HT1080 (cell line): ENCODE data around the gene CYB5D1. TPM values are rescaled to one million over a fixed set of nuclear protein-coding genes. Genes with fewer than 3 reads are reported as not detected.
A peak's percentile ranks its signal among the peaks of the same experiment; 100 is the strongest.

Experiments
- DNase-seq: peaks from one replicate; pipeline ENCODE4 v3.0.0-alpha.2; 2015; ENCODE audit warnings: low read depth
- total RNA-seq: library from RNA; depleted of rRNA; stranded (reverse); fragments of >200 nt; shearing (Covaris generic); gene quantifications from 2 replicates; pipeline ENCODE4 v1.2.3, GENCODE V29; 2014

Gene CYB5D1
- total RNA-seq, 1 experiment from 2014 or later, result 6.4 TPM

DNA sequence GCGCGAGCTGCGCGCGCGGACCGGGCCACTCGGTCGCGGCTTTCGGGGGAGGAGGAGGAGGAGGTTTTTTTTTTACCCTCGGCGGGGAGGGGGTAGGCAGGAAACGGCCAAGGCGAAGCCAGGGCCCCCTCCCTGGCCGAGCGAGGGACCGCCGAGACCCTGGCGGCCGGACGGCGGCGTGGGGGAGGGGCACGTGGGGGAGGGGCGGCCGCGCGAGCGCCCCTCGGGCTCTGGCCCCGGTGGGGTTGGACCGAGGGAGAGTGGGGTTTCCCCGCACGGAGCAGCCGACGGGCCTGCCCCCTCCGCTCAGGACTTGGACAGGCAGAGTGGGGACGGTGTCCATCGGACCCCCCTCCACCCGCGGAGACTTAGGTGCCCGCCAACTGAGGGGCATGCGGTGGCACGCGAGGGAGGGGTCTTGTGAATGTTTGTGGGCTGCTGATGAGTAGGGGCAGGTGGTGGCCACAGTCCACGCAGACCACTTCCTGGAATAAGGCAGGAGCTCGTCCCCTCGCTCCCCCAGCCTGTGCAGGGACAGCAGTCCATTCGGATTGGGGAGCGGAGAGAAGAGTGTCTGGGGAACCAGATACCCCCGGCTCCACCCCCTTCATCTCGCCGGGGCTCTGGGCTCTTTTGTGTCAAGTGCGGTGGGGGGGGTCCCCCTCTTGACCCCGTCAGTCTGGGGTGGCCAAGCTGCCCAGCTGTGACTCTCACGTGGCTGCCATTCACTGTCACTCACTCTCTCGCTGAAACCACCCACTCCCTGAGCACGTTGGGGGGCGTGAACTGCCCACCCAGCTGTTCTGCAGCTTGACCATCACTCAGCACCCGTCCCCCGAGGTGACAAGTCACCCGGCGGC, 27.8 kb downstream of the CYB5D1 start:
- DNase-seq, result peak; percentile 51

DNA sequence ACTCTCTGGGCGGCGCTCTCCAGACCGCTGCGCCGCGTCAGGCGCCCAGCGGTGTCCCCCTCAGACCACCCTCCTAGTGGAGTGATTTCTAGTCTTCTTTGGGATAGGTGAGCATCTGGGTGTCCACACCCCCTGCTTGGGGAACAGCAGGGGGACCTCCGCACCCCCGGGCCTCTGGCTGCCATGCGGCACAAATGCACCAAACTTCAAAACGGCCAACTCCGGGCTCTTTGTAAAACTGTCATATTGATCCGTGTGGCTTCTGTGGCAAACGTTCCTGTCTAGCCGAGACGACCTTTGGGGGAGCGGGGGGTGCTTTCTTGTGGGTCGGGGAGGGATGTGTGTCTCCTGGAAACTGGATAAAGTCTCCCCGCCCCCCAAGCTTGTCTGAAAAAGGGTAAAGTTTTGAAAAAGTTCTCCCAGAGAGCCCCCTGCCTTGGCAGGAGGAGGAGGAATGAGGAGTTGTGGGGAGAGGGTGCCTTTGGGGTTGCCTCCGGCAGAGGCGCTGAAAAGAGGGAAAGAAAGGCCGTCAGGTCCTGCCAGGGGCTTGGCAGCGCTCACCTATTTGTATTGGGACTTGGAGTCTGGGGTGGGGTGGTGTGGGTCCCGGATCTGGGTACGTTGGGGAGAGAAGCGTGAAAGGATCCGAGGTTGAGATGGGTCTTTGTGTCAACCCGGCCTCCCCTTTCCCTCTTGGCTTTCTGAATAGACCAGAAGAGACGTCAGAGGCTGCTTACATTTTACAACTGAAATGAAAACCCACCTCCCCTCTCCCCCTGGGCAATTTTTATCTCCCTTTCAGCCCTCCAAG, 28.6 kb downstream of the CYB5D1 start:
- peak; percentile 30 for DNase-seq

DNA sequence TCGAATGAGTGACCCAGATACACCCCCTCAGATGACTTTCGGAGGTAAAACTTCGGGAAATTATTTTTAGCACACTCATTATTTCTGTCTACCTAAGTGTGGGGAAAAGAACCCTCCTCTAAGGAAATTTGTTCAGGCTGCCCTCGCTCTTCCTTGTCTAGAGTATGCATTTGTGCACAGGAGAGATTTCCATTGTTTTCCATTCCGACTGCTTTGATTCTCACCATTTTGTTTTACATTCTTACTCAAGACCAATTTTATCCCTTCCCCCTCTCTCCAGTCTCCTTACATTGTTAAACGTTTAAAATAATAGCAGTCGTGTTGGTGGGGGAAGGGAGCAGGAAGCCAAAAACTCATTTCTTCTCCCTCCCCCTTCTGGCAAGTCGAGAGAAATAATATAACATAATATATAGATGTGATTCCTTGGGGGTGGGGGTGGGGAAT, 29.3 kb downstream of the CYB5D1 start:
- DNase-seq, result no peak

DNA sequence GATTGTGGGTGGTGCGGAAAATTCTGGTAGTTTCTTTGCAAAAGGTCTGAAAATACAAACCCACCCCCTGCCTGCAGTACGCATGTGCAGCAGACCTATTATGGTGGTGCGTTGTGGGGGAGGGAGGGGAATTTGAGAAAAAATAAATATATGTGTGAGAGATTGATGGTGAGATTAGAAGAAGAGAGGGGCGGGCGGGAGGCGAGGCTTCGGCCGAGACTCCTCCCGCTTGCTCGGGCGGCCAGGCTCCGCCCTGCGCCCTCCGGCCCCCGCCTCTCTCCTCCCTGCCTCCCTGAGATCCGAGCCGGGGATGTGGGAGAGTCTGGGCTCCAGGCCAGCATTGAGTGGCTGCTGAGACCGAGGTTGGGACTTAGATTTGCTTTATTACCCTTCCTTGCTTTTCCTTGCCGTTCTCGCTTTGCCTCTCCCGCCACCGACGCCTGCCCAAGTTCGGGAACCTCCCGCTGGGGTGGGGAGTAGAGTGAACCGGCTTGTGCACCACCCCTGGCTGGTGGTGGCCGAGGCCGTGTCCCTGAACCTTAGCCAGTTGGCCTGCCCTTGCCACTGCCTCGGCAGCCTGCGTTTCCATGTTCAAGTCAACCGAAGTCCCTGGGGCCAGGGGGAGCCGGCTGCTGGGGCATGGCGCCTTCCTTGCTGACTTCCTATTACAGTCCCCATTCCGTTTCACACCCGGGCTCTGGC, 29.8 kb downstream of the CYB5D1 start:
- DNase-seq, result peak; percentile 98

DNA sequence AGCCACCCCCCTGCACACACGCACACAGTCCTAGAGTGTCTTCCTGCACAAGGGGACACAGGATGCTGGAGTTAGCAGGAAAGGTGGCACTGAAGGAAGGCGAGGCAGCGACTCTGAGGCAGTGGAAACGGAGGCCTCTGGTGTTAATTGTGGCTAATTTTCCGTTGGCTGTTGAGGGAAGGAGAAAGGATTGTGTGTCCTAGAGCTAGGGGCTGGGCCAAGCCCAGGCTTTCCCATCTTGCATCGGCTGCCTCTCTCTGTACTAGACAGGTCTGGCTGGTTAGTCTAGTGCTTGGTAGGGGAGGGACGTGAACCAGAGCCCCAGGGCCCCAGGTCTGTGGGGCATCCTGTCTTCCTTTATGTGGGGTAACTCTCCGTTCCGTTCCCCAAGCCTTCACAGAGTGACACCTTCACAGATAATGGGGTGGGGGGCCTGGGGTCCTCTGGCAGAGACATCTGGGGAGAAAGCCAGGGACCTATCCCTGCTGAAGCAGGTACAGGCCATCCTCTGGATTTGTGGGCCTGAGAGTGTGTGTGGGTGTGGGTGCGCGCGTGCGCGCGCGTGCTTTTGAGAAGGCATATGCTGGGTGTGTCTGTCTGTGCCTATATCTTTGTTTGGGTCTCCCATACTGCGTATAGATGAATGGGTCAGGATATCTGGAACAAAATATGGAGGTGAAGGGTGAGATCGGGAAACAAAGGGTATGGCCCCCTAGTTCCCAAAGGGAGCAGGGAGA, 30.5 kb downstream of the CYB5D1 start, which contains the start of gene CHD3:
Gene CHD3 (plus strand): TSS at position 606 of the 737 bp plus-strand sequence. CDS start 212 bp downstream, outside the sequence.
- no peak for DNase-seq

DNA sequence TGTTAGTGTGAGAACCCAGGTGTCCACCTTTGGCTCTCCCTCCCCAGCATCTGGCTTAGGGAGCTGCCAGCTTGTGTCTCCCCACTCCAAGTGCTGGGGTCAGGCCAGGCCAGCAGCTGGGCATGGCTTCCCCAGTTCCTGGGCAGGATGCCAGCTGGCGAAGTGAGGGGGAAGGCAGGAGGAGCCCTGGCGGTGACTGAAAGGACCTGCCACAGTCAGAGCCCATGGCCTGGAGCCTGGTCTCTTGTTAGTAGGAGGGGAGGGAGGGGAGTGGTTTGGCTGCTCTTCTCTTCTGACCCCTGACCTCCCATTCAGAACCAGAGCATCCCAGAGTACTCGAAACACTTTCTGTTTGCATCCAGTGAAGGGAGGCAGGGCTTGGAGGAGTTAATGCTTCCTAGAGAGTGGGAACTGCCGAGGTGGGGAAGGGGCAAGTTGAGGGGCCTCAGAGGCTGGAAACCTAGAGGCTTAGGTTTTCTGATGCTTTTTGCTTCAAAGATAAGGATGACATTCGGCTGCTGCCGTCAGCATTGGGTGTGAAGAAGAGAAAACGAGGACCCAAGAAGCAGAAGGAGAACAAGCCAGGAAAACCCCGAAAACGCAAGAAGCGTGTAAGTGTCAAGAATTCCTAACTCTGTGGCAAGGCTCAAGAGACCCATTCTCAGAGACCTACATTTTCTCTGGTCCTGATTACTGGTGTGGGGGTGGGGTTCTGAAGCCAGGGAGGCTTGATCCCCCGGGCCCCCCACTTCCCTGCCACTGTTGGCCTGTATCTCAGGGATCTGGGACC, 31.6 kb downstream of the CYB5D1 start:
- DNase-seq, result peak; percentile 78

DNA sequence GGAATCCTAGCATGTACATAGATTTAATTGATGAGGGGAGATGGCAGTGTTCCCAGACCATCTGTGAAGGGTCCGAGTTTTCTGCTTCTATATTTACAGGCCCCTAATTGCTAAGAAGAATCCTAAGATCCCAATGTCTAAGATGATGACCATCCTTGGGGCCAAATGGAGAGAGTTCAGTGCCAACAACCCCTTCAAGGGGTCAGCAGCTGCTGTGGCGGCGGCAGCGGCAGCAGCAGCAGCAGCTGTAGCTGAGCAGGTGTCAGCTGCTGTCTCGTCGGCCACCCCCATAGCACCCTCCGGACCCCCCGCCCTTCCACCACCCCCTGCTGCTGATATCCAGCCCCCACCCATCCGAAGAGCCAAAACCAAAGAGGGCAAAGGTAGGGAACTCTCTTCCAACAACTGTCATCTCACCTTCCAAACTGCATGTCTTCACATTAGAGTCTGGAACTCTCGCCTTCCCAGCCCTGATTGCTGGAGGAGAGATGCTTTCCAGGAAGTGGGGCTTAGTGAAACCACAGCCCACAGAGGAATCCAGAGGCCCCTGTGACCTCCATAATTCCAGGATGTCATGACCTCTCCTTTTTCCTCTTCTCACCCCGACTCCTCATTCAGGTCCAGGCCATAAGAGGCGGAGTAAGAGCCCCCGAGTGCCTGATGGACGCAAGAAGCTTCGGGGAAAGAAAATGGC, 35.5 kb downstream of the CYB5D1 start:
- DNase-seq, result no peak

DNA sequence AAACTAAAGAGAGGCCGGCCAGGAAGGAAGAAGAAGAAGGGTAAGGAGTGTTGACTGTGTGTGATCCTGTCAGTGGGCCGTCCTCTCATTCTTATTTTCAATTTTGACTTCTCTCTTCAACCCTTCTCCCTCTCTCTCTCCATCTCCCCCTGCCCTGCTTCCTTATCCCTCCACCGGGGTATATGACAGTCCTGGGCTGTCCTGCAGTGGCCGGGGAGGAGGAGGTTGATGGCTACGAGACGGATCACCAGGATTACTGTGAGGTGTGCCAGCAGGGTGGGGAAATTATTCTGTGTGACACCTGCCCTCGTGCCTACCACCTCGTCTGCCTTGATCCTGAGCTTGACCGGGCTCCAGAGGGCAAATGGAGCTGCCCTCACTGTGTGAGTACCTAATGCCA, 36.4 kb downstream of the CYB5D1 start:
- no peak for DNase-seq

DNA sequence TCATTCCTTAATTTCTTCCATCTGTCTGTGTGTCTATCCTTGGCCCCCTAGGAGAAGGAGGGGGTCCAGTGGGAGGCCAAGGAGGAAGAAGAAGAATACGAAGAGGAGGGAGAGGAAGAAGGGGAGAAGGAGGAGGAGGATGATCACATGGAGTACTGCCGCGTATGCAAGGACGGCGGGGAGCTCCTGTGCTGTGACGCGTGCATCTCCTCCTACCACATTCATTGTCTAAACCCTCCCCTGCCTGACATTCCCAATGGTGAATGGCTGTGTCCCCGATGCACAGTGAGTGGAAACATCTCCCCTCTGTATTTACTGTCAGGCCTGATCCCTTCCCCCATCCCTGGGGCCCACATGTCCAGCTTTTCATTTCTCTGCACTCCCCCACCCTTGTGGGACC, 37.1 kb downstream of the CYB5D1 start:
- no peak for DNase-seq

DNA sequence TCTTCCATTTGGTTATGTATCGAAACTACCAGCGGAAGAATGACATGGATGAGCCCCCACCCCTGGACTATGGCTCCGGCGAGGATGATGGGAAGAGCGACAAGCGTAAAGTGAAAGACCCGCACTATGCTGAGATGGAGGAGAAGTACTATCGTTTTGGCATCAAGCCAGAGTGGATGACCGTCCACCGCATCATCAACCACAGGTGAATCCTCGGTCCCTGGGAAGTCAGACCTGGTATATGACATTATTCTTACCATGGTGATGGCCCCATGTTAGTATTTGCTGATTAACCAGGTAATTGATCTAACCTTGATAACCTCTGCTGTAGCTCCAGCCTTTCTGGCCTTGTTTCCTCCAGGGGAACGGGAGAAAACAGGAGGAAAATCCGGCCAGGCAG, 39.3 kb downstream of the CYB5D1 start:
- no peak for DNase-seq

DNA sequence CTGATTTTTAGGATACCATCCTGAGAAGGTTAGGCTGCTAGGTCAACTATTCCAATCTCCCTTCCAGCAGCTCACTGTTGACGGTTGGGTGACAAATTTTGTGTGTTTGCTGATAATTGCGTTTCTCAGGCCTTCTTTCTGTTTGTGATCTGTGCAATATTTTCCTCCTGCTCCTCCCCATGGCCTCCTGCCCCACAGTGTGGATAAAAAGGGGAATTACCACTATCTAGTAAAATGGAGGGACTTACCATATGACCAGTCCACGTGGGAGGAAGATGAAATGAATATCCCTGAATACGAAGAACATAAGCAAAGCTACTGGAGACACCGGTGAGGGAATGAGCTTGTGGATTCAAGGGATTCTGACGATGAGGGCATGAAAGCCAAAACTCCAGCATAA, 40.0 kb downstream of the CYB5D1 start:
- peak; percentile 40 for DNase-seq

DNA sequence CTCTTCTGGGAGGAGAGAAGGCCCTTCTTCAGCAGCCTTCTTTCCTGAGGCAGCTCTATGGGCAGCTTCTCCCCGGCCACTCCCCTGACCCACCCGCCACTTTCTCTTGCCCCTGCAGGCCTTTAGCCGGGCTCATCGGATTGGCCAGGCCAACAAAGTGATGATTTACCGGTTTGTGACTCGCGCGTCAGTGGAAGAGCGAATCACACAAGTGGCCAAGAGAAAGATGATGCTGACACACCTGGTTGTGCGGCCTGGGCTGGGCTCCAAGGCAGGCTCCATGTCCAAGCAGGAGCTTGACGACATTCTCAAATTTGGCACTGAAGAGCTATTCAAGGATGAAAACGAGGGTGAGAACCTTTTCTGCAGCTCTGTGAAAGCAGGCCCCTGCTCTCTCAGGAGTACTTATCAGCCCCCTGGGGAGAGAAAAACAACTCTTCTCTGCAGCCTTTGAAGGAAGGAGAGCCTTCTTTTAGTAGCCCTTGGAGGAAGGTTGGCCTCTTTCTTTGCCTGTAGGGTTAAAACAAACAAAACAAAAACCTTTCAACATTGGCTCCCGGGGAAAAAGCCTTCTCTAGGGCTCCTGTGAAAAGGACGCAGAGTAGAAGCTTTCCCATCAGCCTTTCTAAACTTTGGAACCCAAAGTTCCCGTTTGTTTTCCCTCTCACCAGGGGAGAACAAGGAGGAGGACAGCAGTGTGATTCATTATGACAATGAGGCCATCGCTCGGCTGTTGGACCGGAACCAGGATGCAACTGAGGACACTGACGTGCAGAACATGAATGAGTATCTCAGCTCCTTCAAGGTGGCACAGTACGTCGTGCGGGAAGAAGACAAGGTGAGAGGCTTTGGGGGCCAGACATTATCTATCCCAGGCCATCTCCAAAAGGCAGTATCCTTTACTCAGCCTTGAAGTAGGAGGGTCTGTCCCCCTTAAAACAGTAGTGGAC, 45.6 kb downstream of the CYB5D1 start:
- no peak for DNase-seq

DNA sequence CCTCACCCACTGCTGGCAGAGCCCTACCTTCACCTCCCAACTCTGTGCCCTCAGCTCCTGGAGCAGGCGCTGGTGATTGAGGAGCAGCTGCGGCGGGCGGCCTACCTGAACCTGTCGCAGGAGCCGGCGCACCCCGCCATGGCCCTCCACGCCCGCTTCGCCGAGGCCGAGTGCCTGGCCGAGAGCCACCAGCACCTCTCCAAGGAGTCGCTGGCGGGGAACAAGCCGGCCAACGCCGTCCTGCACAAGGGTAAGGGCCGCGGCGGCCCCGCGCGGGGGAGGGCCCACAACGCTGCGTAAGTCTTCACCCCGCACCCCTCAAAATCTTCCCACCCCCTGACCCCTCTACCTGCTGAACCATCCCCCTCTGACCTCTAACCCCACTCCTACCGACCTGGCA, 51.3 kb downstream of the CYB5D1 start:
- no peak for DNase-seq

DNA sequence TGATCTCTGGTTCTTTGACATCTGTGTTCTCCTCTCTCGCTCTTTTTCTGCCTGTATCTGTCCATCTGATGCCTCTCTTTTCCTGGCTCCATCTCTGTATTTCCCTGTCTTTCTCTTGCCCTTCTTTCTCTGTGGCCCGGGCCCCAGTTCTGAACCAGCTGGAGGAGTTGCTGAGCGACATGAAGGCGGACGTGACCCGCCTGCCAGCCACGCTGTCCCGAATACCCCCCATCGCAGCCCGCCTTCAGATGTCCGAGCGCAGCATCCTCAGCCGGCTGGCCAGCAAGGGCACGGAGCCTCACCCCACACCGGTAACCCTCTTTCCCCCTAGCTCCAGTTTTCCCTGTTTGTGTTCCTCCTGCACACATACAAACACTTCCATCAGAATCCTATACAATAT, 52.5 kb downstream of the CYB5D1 start:
- DNase-seq, result no peak

DNA sequence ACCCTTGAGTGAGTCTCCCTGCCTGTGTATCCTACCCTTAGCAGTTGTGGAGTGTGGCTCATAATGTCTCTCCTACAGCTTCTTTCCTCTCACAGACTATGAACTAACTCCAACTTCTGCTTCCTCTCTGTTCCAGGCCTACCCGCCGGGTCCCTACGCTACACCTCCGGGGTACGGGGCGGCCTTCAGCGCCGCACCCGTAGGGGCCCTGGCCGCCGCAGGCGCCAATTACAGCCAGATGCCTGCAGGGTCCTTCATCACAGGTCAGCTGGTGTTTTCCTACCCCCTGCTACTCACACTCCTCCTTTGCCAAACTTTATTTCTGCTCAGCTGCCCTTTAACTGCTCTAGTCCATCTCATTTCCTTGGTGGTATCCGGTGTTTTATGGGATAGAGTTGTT, 52.9 kb downstream of the CYB5D1 start:
- DNase-seq, result no peak

DNA sequence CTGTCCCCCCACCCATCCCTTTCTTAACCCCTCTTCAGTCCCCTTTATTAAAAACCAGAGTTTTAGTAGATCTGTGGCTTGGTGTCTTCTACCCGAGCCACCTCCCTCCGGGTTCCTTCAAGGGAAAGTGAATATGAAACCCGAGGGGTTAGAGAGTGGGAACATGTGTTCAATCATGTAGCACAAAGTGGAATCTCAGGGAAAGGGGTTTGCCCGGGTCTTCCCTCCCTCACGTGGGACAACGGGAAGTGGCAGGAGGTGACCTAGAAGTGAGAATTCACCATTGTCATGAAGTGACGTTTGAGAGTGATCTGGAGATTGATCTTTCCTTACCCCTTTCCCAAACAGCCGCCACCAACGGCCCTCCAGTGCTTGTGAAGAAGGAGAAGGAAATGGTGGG, 53.3 kb downstream of the CYB5D1 start:
- no peak for DNase-seq
